A549 (cell line): ENCODE measurements around the gene PYGM.

Experiments used
- CHD2 ChIP-seq: fragments of 150-350 bp; IDR thresholded peaks from 2 replicates; pipeline ENCODE4 v1.6.1; 2014; ENCODE audit warnings: low read length; ENCODE audit not compliant: partially characterized antibody
- EP300 ChIP-seq, 2 experiments: fragments of >200 bp; sonication (Bioruptor Twin); formaldehyde crosslinking; IDR thresholded peaks; 2 replicates in 1 of 2; 3 replicates in 1 of 2; pipeline ENCODE4 v1.6.1; 2016 to 2017
- ESRRA ChIP-seq: fragments of 150-350 bp; IDR thresholded peaks from 2 replicates; pipeline ENCODE4 v1.6.1; 2014; ENCODE audit warnings: mild to moderate bottlenecking, low read length, borderline replicate concordance
- PHF8 ChIP-seq: fragments of 200-600 bp; sonication (generic); IDR thresholded peaks from 2 replicates; pipeline ENCODE4 v1.6.1; 2016; ENCODE audit warnings: low read depth, mild to moderate bottlenecking, antibody characterized with exemption, moderate library complexity, borderline replicate concordance
- POLR2A ChIP-seq: IDR thresholded peaks from 2 replicates; pipeline ENCODE4 v1.6.1; 2012; ENCODE audit warnings: mild to moderate bottlenecking, low read length
- SMC3 ChIP-seq: fragments of >200 bp; sonication (Bioruptor Twin); formaldehyde crosslinking; IDR thresholded peaks from 3 replicates; pipeline ENCODE4 v1.6.1; 2018; ENCODE audit warnings: inconsistent platforms
- TF ChIP-seq, protein P1 (sequence below): fragments of >200 bp; sonication (Bioruptor Twin); formaldehyde crosslinking; IDR thresholded peaks from 3 replicates; pipeline ENCODE4 v1.5.1; 2016
- TF ChIP-seq, protein P2 (sequence below): IDR thresholded peaks from 2 replicates; pipeline ENCODE4 v1.6.1; 2012
- TF ChIP-seq, protein P3 (sequence below): fragments of 200-600 bp; sonication (generic); IDR thresholded peaks from 2 replicates; pipeline ENCODE4 v1.6.1; 2016; ENCODE audit warnings: antibody characterized with exemption, mild to moderate bottlenecking, moderate library complexity
- TF ChIP-seq, protein P4 (sequence below): IDR thresholded peaks from 2 replicates; pipeline ENCODE4 v1.6.1; 2012
- TF ChIP-seq, protein P5 (sequence below): fragments of 250-450 bp; sonication (Bioruptor Pico); IDR thresholded peaks from 2 replicates; pipeline ENCODE4 v1.5.0; 2021; ENCODE audit warnings: mild to moderate bottlenecking, moderate library complexity, borderline replicate concordance

DNA sequence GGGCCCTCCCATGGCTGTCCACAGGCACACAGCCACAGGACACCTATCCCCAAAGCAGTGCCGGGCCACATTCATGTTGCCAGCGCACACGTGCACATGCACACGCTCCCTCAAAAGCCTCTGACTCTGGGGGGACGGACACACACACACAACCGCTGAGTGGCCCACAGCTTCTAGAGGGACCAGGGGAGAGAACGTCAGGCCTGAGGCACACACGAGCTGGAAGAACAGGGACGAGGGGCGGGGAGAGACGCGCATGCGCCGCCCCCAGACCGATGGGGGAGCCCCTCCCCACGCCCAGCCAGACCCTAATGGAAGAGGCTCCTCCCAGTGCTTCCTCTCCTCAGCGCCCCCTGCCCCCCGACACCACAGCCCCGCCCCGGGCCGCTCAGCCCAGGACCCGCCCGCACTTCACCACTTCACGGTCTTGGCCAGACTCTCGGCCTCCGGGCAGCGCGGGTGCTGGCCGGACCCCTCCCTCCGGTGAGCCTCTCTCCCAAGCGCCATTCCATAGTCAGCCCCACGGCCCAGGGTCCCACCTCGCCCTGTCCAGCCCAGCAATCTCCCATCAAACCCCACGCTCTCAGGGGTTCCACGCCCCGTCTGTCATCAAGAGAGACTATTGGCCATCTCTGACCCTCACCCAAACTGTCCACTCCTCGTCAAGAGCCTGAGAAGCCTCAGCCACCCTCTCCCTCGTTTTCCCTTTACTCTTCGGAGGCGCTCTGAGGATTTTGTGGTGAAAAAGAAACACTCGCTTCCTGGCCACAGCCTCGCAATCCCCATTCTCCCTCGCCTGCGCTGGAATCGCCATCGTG is 48.4 kb downstream of the PYGM start:
- TF ChIP-seq EP300 (IDR thresholded peaks at IDR 0.05): no peak
- TF ChIP-seq, protein P1, sequence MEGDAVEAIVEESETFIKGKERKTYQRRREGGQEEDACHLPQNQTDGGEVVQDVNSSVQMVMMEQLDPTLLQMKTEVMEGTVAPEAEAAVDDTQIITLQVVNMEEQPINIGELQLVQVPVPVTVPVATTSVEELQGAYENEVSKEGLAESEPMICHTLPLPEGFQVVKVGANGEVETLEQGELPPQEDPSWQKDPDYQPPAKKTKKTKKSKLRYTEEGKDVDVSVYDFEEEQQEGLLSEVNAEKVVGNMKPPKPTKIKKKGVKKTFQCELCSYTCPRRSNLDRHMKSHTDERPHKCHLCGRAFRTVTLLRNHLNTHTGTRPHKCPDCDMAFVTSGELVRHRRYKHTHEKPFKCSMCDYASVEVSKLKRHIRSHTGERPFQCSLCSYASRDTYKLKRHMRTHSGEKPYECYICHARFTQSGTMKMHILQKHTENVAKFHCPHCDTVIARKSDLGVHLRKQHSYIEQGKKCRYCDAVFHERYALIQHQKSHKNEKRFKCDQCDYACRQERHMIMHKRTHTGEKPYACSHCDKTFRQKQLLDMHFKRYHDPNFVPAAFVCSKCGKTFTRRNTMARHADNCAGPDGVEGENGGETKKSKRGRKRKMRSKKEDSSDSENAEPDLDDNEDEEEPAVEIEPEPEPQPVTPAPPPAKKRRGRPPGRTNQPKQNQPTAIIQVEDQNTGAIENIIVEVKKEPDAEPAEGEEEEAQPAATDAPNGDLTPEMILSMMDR: no peak
- no peak for TF ChIP-seq POLR2A
- no peak for TF ChIP-seq PHF8
- no peak for TF ChIP-seq ESRRA
- TF ChIP-seq, protein P2, sequence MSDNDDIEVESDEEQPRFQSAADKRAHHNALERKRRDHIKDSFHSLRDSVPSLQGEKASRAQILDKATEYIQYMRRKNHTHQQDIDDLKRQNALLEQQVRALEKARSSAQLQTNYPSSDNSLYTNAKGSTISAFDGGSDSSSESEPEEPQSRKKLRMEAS: no peak
- no peak for TF ChIP-seq SMC3
- TF ChIP-seq, protein P3, sequence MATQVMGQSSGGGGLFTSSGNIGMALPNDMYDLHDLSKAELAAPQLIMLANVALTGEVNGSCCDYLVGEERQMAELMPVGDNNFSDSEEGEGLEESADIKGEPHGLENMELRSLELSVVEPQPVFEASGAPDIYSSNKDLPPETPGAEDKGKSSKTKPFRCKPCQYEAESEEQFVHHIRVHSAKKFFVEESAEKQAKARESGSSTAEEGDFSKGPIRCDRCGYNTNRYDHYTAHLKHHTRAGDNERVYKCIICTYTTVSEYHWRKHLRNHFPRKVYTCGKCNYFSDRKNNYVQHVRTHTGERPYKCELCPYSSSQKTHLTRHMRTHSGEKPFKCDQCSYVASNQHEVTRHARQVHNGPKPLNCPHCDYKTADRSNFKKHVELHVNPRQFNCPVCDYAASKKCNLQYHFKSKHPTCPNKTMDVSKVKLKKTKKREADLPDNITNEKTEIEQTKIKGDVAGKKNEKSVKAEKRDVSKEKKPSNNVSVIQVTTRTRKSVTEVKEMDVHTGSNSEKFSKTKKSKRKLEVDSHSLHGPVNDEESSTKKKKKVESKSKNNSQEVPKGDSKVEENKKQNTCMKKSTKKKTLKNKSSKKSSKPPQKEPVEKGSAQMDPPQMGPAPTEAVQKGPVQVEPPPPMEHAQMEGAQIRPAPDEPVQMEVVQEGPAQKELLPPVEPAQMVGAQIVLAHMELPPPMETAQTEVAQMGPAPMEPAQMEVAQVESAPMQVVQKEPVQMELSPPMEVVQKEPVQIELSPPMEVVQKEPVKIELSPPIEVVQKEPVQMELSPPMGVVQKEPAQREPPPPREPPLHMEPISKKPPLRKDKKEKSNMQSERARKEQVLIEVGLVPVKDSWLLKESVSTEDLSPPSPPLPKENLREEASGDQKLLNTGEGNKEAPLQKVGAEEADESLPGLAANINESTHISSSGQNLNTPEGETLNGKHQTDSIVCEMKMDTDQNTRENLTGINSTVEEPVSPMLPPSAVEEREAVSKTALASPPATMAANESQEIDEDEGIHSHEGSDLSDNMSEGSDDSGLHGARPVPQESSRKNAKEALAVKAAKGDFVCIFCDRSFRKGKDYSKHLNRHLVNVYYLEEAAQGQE: no peak
- no peak for TF ChIP-seq CHD2
- TF ChIP-seq, protein P4, sequence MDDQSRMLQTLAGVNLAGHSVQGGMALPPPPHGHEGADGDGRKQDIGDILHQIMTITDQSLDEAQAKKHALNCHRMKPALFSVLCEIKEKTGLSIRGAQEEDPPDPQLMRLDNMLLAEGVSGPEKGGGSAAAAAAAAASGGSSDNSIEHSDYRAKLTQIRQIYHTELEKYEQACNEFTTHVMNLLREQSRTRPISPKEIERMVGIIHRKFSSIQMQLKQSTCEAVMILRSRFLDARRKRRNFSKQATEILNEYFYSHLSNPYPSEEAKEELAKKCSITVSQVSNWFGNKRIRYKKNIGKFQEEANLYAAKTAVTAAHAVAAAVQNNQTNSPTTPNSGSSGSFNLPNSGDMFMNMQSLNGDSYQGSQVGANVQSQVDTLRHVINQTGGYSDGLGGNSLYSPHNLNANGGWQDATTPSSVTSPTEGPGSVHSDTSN: no peak
- TF ChIP-seq, protein P5, sequence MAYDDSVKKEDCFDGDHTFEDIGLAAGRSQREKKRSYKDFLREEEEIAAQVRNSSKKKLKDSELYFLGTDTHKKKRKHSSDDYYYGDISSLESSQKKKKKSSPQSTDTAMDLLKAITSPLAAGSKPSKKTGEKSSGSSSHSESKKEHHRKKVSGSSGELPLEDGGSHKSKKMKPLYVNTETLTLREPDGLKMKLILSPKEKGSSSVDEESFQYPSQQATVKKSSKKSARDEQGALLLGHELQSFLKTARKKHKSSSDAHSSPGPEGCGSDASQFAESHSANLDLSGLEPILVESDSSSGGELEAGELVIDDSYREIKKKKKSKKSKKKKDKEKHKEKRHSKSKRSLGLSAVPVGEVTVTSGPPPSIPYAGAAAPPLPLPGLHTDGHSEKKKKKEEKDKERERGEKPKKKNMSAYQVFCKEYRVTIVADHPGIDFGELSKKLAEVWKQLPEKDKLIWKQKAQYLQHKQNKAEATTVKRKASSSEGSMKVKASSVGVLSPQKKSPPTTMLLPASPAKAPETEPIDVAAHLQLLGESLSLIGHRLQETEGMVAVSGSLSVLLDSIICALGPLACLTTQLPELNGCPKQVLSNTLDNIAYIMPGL: no peak
